Choroid plexus epithelial cell (primary cell): ENCODE measurements around the gene KLHL22.

ENCODE experiments used
- DNase-seq: peaks from one replicate; pipeline ENCODE4 v3.0.0-alpha.2; 2010; ENCODE audit warnings: low read depth
- H3K4me3 ChIP-seq: 2 replicates; pipeline ENCODE4 v1.5.1; 2011; ENCODE audit warnings: low read depth, mild to moderate bottlenecking, control low read depth, low read length, moderate library complexity
- TF ChIP-seq, protein P1 (sequence below): conservative IDR thresholded peaks from 2 replicates; pipeline ENCODE4 v1.5.1; 2011; ENCODE audit warnings: low read depth, mild to moderate bottlenecking, control low read depth, inconsistent platforms, low read length, moderate library complexity

The KLHL22 gene

DNA sequence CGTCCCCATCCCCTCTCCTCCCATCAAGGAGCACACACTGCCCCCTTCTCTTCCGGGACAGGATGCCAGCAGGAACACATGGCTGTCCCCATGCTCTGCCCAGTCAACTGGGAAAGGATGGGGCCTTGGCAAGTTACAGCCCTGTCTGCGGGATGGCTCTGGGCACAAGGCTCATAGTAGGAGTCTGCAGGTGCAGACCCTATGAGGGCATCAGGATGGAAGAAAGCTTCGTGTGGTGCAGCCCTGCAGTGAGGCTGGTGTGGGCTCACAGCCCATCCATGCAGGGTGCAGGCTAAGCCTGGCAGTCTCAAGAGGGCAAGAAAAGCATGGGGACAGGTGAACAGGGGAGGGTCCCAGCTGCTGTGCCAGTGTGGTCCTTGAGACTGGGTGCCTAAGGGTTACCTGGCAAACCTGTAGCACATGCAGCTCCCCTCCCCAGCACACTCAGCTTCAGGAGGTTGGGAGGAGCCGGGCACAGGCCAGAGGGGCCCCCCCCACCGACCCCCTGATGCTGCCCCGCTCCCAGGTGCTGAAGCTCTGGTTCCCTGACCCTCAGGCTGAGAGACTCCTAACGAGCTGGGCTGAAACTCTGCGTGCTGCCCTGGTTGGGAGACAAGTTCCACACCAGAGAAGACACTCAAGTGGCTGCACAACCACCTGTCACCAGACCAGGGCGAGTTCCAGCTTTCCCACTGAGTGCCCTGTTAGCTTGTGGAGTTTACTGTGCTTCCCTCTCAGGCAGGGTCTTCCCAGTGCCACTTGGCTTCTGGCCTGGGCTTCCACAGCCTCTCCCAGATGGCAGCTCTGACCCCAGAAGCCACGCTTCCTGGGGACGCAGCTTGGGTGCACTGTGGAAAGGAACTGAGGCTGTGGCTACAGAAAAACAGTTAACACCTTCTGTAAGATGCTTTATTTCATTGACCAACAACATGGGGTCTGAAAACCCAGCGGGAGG lies 54.7 kb downstream of the KLHL22 start:
- DNase-seq = no peak
- H3K4me3 ChIP-seq = no peak overlapping the region
- TF ChIP-seq, protein P1, sequence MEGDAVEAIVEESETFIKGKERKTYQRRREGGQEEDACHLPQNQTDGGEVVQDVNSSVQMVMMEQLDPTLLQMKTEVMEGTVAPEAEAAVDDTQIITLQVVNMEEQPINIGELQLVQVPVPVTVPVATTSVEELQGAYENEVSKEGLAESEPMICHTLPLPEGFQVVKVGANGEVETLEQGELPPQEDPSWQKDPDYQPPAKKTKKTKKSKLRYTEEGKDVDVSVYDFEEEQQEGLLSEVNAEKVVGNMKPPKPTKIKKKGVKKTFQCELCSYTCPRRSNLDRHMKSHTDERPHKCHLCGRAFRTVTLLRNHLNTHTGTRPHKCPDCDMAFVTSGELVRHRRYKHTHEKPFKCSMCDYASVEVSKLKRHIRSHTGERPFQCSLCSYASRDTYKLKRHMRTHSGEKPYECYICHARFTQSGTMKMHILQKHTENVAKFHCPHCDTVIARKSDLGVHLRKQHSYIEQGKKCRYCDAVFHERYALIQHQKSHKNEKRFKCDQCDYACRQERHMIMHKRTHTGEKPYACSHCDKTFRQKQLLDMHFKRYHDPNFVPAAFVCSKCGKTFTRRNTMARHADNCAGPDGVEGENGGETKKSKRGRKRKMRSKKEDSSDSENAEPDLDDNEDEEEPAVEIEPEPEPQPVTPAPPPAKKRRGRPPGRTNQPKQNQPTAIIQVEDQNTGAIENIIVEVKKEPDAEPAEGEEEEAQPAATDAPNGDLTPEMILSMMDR = no peak

DNA sequence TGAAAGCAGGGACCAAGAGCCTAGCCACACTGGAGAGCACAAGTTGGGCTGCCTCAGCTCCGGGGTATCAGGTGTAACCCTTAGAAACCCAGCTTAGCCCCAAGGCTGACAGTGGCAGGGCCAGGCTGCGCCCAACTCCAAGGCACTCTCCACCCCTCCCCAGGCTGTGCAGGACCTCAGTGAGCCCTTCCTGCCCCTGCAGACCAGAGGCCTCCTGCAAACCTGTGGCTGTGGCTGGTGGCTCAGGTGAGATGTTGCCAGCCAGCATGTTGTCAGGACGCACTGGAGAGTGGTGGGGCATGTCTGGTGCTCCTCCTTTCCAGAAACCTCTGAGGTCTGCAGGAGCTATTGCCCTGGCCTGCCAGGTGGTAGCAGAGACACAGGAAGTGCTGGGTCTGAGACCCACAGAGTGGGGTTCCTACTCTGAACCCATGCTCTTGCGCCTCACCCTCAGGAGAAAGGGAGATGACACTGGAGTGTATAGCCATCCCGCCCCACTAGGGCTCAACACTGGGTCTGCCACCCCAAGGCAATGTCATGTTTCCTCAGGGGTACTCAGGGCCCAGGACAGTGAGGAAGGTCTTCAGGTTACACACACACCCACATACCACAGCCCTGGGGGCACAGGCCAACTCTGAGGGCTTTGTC lies 55.5 kb downstream of the KLHL22 start:
- DNase-seq = no peak
- TF ChIP-seq, protein P1 = no peak
- H3K4me3 ChIP-seq = no peak overlapping the region

DNA sequence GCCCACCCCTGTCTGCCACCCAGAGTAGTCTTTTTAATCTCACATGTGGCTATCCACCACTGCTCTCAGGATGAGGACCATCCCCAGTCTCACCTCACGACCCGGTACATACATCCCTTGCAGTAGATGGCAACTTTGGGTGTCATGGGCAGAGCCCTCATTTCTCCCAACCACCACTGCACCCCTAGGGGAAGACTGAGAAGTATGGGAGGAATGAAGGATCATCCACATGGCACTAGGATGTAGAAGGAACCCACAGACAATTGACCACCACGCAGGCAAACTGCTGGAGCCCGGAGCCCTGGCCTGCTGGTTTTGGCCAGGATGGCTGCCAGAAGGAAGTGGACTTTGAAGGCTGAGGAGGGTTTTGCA lies 56.1 kb downstream of the KLHL22 start:
- TF ChIP-seq, protein P1 = no peak
- no peak overlapping the region for H3K4me3 ChIP-seq
- DNase-seq = no peak

DNA sequence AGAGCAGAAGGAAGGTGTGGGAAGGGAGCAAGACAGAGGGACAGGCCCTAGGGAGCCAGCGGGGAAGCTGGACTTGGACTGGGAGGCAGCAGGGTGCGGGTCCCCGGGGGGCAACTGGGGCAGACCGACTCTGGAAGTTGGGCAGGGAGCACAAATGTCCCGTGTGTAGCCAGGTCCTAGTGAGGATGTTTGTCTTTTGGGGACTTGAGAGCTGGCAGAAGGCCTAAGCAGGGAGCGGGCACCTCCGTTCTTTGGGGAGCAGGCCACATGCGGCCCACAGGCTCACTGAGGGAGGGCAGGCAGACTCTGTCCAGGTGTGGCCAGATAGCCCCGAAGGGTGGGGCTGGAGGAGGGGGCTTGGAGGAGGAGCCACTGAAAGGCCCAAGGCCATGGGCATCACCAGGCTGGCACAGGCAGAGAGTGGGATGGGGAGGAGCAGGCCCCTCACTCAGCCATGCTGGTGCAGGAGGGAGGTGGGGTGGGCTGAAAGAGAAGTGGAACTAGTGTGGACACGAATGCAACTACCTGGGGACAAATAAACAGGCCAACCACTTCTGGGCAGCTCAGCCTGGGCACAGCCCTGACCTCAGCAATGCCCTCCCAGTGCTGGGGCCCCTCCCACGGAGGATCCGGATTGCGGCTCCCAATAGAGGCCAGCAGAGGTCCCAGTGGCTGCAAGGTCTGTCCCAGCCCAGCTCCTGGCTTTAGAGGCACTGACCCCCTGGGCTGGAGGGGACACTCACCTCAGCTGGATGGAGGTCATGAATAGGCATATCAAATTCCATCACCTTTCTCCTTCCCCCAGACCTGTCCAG lies 56.7 kb downstream of the KLHL22 start:
- TF ChIP-seq, protein P1 = no peak
- no peak for DNase-seq
- H3K4me3 ChIP-seq = peak overlapping the region; percentile 75

DNA sequence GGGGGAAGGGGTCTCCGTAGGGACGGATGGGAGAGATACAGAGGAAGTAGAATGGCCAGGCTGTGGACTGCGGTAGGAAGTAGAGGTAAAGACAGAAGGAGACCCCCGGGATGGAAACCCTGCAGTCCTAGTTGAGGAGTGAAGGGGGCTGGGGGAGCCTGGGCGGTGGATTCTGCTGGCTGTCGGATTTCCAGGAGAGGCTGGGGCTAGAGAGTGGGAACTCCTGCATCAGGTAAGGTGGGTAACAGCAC lies 57.2 kb downstream of the KLHL22 start:
- peak overlapping the region; percentile 75 for H3K4me3 ChIP-seq
- TF ChIP-seq, protein P1 = no peak

DNA sequence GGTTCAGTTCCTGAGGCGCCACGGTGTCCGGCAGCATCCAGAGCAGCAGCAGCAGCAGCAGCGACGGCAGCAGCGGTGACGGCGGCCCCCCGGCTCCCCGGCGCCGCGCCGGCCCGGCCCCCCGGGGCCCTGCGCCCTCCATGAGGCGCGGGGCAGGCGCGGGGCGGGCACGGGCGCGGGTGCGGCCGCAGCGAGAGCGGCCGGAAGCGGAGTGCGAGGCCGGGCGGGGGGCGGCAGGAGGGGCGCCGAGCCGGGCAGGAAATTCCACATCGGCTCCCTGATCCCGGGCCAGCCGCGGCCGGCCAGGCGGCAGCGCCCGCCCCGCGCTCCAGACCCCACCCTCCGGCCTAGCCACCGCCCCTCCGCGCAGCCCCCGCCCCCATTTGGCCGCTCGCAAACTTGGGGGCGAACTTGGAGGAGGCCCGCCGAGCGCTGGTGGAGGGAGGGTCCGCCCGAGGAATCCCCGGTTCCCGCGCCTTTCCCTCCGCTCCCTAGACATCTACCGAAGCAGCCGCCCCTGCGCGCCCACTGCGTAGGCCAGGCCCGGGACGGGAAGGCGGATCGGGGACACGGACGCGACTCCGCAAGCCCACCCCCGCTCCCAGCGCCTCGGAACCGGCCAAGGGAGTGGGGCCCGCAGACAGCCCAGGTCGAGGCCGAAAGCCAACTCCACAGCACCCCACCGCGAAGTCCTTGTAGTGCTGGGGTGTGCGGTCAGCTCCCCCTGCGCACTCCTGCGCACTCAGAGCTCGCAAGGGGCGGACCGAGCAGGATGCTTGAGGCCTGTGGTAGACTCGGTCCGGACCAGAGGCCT lies 57.8 kb downstream of the KLHL22 start, which contains the start of gene SCARF2:
Gene SCARF2, minus strand, starts transcription at position 213 of the 814 bp plus-strand sequence. Its CDS starts 71 bp downstream, at position 142.
- peak within 1 kb of the TSS; percentile 75 for H3K4me3 ChIP-seq
- peak; percentile 75 for DNase-seq
- TF ChIP-seq, protein P1 = no peak

More for the DNA sequence above, 57.2 kb downstream of the KLHL22 start:
- no peak for DNase-seq
